Liver (tissue), 3 donors: ENCODE measurements around the gene DMXL2.

Experiments
- FOXA1 ChIP-seq: IDR thresholded peaks from 2 replicates; pipeline ENCODE4 v1.6.1; 2016; ENCODE audit warnings: antibody characterized with exemption
- GABPA ChIP-seq, 2 donors: IDR thresholded peaks in 1 of 2; conservative IDR thresholded peaks in 1 of 2; 2 replicates each; pipeline ENCODE4 v1.6.1; 2016; ENCODE audit warnings: antibody characterized with exemption in 2 of 2, mild to moderate bottlenecking in 1 of 2, moderate library complexity in 1 of 2
- HNF4G ChIP-seq: IDR thresholded peaks from 2 replicates; pipeline ENCODE4 v1.6.1; 2016; ENCODE audit warnings: antibody characterized with exemption
- RAD21 ChIP-seq, 2 donors: IDR thresholded peaks; 2 replicates each; pipeline ENCODE4 v1.6.1; 2016; ENCODE audit warnings: antibody characterized with exemption in 2 of 2, mild to moderate bottlenecking in 2 of 2
- SP1 ChIP-seq: IDR thresholded peaks from 2 replicates; pipeline ENCODE4 v1.6.1; 2018; ENCODE audit warnings: antibody characterized with exemption, mild to moderate bottlenecking
- TAF1 ChIP-seq: conservative IDR thresholded peaks from 2 replicates; pipeline ENCODE4 v1.6.1; 2016; ENCODE audit warnings: antibody characterized with exemption, mild to moderate bottlenecking
- TF ChIP-seq, protein P1 (sequence below): fragments of 150-350 bp; IDR thresholded peaks from 2 replicates; pipeline ENCODE4 v1.5.1; 2017; ENCODE audit warnings: improper control_type of control experiment, low read depth, low read length; ENCODE audit not compliant: missing input control
- TF ChIP-seq, protein P2 (sequence below): IDR thresholded peaks from 2 replicates; pipeline ENCODE4 v1.6.1; 2016; ENCODE audit warnings: antibody characterized with exemption
- TF ChIP-seq, protein P3 (sequence below): IDR thresholded peaks from 2 replicates; pipeline ENCODE4 v1.6.1; 2016; ENCODE audit warnings: antibody characterized with exemption, mild to moderate bottlenecking
- TF ChIP-seq, protein P4 (sequence below): IDR thresholded peaks from 2 replicates; pipeline ENCODE4 v1.6.1; 2016; ENCODE audit warnings: antibody characterized with exemption
- donor health status: healthy.
- donor health status: healthy.

DNA sequence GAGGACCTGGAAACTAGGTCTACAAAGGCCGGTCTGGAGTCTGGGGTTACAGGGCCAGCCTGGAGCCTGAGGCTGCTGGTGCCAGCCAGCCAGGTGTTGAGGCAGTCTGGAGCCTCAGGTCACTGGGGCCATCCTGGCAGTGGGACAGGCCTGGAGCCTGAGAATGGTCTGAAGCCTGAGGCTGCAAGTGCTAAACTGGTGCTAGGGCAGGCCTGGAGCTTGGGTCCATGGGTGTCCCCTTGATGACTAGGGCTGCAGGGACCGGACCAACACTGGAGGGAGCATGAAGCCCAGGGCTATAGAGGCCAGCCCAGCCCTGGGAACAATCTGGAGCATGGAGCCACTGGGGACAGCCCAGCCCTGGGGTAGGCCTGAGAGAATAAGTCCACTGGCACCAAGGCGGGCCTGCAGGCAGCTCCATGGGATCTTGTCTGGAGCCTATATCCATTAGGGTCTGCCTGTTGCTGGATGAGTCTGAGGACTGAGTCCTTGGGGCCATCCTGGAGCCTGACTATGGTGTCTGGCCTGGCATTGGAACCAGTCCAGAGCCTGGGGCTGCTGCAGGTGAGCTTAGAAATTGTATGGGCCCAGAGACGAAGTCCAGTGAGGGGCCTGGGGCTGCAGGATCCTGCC, 179.2 kb downstream of the DMXL2 start:
- TF ChIP-seq, protein P1, sequence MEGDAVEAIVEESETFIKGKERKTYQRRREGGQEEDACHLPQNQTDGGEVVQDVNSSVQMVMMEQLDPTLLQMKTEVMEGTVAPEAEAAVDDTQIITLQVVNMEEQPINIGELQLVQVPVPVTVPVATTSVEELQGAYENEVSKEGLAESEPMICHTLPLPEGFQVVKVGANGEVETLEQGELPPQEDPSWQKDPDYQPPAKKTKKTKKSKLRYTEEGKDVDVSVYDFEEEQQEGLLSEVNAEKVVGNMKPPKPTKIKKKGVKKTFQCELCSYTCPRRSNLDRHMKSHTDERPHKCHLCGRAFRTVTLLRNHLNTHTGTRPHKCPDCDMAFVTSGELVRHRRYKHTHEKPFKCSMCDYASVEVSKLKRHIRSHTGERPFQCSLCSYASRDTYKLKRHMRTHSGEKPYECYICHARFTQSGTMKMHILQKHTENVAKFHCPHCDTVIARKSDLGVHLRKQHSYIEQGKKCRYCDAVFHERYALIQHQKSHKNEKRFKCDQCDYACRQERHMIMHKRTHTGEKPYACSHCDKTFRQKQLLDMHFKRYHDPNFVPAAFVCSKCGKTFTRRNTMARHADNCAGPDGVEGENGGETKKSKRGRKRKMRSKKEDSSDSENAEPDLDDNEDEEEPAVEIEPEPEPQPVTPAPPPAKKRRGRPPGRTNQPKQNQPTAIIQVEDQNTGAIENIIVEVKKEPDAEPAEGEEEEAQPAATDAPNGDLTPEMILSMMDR, result no peak
- no peak for TF ChIP-seq SP1
- TF ChIP-seq FOXA1, result no peak
- TF ChIP-seq, protein P2, sequence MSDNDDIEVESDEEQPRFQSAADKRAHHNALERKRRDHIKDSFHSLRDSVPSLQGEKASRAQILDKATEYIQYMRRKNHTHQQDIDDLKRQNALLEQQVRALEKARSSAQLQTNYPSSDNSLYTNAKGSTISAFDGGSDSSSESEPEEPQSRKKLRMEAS, result no peak
- no peak for TF ChIP-seq TAF1
- no peak for TF ChIP-seq RAD21 (IDR thresholded peaks at IDR 0.05)
- no peak for TF ChIP-seq HNF4G
- TF ChIP-seq GABPA (IDR thresholded peaks at IDR 0.05 in 1 of 2, conservative IDR thresholded peaks at IDR 0.05 in 1 of 2), result no peak
- TF ChIP-seq, protein P3, sequence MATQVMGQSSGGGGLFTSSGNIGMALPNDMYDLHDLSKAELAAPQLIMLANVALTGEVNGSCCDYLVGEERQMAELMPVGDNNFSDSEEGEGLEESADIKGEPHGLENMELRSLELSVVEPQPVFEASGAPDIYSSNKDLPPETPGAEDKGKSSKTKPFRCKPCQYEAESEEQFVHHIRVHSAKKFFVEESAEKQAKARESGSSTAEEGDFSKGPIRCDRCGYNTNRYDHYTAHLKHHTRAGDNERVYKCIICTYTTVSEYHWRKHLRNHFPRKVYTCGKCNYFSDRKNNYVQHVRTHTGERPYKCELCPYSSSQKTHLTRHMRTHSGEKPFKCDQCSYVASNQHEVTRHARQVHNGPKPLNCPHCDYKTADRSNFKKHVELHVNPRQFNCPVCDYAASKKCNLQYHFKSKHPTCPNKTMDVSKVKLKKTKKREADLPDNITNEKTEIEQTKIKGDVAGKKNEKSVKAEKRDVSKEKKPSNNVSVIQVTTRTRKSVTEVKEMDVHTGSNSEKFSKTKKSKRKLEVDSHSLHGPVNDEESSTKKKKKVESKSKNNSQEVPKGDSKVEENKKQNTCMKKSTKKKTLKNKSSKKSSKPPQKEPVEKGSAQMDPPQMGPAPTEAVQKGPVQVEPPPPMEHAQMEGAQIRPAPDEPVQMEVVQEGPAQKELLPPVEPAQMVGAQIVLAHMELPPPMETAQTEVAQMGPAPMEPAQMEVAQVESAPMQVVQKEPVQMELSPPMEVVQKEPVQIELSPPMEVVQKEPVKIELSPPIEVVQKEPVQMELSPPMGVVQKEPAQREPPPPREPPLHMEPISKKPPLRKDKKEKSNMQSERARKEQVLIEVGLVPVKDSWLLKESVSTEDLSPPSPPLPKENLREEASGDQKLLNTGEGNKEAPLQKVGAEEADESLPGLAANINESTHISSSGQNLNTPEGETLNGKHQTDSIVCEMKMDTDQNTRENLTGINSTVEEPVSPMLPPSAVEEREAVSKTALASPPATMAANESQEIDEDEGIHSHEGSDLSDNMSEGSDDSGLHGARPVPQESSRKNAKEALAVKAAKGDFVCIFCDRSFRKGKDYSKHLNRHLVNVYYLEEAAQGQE, result no peak
- TF ChIP-seq, protein P4, sequence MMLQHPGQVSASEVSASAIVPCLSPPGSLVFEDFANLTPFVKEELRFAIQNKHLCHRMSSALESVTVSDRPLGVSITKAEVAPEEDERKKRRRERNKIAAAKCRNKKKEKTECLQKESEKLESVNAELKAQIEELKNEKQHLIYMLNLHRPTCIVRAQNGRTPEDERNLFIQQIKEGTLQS, result no peak
